Hematopoietic multipotent progenitor cell treated with erythropoietin and hydrocortisone succinate and interleukin-3 and kit ligand, for 8 days (in vitro differentiated cells): ENCODE results near the gene KAT14.
"Not testable (repeated sequence)": the region's sequence is repeated elsewhere in the genome, so short reads cannot be mapped to it uniquely, and the experiment has no call there.

Source experiments
- DNase-seq: peaks from one replicate; pipeline ENCODE4 v3.0.0-alpha.2; 2015

KAT14 gene

DNA sequence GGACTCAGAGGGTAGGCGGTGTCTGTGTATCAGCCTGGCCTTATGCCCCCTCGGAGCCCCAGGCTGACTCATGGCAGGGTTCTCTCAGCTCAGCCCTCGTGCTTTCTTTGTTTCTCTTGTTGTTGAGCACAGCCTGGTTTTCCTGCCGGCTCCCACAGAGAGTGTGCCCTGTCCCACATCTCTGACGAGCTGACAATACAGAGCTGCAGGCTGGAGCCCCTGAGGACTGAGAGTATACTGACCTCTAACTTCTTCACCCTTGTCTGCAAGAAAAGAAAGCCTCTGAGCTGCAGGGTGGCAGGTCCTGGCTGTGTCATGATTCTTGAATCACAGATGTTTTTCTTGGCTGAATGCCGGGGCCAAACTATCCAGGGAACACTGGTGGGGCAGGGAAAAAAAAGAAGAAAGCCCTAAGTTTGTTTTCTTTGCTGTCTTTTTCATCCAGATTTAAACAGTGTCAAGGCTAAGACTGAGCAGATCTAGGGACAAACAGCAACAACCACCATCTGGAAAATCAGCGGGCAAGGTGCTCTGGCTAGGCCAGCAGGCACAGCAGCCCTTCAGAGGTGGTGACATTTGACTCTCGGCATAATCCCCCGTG is 87.4 kb downstream of the KAT14 start:
- no peak for DNase-seq

DNA sequence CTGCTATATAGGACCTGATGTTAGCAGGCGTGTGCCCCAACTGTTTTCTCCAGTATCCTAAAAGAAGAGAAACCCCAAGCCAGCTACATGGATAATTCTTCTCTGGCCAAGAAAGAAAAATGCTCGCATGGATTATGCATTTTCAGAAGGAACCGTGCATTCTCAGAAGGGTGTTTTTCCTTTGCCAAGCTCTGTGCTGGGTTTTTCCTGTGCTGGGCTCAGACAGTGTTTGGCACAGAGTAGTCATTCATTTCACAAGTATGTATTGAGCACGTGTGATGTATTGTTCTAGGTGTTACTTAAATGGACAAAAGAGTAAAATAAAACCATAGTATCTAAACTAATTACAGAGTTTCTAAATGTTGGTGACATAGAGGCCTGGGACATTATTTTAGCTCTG is 88.0 kb downstream of the KAT14 start:
- no peak for DNase-seq

DNA sequence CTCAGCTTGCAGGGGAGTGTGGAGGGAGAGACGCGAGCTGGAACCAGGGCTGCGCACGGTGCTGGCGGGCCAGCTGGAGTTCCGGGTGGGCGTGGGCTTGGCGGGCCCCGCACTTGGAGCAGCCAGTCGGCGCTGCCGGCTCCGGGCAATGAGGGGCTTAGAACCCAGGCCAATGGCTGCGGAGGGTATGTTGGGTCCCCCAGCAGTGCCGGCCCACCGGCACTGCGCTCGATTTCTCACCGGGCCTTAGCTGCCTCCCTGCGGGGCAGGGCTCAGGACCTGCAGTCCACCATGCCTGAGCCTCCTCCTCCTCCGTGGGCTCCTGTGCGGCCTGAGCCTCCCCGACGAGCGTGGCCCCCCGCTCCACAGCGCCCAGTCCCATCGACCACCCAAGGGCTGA is 89.1 kb downstream of the KAT14 start:
- not testable (repeated sequence) for DNase-seq

DNA sequence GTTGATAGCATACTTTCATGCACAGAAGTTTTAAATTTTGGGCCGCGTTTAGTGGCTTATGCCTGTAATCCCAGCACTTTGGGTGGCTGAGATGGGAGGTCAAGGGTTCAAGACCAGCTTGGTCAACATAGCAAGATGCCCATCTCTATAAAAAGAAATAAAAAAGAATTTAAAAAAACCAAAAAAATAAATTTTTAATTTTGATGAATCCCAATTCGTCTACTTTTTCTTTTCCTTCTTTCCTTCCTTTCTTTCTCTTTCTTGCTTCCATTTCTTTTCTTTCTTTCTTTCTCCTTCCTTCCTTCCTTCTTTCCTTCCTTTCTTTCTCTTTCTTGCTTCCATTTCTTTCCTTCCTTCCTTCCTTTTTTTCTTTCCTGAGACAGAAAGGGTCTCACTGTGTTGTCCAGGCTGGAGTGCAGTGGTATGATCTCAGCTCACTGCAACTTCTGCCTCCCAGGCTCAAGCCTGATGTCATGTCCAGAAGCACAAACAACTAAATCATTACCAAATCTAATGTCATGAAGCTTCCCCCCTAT is 95.8 kb downstream of the KAT14 start:
- DNase-seq: no peak
